ENCODE measurements around the gene ZNF277.

- TF ChIP-seq CTCF (IDR thresholded peaks at IDR 0.05) (no peak), POLR2A (IDR thresholded peaks at IDR 0.05) (no peak)
Observed at GRCh38 chr7:112207765-112208164, 1.3 kb downstream of the ZNF277 start.
